ENCODE measurements around the gene SEPTIN6.

- TF ChIP-seq POLR2A (IDR thresholded peaks at IDR 0.05), result no peak
- TF ChIP-seq CTCF (IDR thresholded peaks at IDR 0.05), result no peak
Observed at GRCh38 chrX:119655125-119655524, 37.8 kb downstream of the SEPTIN6 start.
